ENCODE data around the gene ZBTB9.
"Not testable (repeated sequence)": the region's sequence is repeated elsewhere in the genome, so short reads cannot be mapped to it uniquely, and the experiment has no call there.

The ZBTB9 gene

DNA sequence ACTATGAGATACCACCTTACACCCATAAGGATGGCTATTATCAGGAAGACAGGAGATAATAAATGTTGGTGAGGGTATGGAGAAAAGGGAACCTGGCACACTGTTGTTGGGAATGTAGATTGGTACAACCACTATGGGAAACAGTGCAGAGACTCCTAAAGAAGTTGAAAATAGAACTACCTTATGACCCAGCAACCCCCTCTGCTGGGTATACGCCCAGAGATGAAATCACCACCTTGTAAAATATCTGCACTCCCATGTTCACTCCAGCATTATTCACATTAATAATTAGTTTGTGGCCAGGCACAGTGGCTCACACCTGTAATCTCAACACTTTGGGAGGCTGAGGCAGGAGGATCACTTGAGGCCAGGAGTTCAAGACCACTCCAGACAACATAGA is 26.8 kb downstream of the ZBTB9 start:
- DNase-seq, result no peak

DNA sequence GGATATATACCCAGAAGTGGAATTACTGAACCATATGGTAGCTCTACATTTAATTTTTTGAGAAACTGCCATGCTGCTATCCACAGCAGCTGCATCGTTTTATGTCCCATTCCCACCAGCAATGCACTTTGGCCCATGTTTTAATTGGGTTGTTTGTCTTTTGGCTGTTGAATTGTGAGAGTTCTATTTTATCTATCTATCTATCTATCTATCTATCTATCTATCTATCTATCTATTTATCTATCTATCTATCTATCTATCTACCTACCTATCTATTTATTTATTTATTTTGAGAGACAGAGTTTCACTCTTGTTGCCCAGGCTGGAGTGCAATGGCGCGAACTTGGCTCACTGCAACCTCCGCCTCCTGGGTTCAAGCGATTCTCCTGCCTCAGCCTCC is 28.2 kb downstream of the ZBTB9 start:
- not testable (repeated sequence) for DNase-seq

DNA sequence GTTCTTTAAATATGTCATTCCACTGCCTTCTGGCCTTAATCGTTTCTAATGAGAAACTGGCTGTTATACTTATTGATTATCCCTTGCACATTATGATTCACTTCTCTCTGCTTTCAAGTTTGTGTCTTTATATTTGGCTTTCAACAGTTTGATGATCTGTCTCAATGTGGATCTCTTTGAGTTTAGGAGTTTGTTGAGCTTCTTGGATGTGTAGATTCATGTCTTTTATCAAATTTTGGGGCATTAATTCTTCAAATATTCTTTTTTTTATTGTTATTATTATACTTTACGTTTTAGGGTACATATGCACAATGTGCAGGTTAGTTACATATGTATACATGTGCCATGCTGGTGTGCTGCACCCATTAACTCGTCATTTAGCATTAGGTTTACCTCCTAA is 29.3 kb downstream of the ZBTB9 start:
- DNase-seq, result no peak

DNA sequence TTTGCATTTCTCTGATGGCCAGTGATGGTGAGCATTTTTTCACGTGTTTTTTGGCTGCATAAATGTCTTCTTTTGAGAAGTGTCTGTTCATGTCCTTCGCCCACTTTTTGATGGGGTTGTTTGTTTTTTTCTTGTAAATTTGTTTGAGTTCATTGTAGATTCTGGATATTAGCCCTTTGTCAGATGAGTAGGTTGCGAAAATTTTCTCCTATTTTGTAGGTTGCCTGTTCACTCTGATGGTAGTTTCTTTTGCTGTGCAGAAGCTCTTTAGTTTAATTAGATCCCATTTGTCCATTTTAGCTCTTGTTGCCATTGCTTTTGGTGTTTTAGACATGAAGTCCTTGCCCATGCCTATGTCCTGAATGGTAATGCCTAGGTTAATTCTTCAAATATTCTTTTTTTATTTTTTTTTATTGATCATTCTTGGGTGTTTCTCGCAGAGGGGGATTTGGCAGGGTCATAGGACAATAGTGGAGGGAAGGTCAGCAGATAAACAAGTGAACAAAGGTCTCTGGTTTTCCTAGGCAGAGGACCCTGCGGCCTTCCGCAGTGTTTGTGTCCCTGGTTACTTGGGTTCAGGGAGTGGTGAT is 30.4 kb downstream of the ZBTB9 start:
- not testable (repeated sequence) for DNase-seq

DNA sequence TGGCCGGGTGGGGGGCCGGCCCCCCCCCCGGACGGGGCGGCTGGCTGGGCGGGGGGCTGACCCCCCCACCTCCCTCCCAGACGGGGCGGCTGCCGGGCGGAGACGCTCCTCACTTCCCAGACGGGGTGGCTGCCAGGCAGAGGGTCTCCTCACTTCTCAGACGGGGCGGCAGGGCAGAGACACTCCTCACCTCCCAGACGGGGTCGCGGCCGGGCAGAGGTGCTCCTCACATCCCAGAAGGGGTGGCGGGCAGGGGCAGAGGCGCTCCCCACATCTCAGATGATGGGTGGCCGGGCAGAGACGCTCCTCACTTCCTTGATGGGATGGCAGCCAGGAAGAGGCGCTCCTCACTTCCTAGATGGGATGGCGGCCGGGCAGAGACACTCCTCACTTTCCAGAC is 31.3 kb downstream of the ZBTB9 start:
- not testable (repeated sequence) for DNase-seq

DNA sequence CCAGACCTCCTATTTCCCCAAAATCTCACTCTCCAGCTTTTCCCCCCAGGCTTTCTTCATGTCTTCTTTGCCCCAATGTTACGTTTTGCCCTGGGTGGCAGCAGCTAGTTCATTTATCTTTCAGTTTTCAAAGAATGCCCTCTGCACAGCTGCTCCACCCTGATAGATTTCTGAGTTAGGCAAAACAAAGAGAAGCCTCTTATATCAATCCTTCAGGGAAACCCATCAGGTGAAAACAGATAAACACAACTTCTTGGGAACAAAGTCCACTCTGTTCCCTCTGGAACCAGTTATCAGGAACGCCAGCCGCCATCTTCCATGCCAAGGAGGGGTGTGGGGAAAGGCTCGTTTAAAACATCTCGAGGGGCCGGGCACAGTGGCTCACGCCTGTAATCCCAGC is 34.0 kb downstream of the ZBTB9 start:
- no peak for DNase-seq

DNA sequence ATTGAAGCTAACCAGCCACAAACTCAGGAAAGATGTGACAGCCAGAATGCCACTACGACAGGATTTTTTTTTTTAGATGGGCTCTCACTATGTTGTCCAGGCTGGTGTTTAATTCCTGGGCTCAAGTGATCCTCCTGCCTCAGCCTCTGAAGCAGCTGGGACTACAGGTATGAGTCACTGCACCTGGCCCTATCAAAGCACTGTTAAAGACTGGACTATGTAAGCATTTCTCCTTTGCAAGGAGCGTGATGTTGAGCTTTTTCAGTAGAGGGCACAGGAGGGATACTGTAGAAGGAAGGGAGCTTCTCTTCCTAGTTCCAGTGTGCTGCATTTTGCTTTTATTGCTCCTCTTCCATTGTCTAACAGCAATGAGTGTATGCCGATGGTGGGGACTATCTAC is 35.8 kb downstream of the ZBTB9 start:
- DNase-seq, result no peak

DNA sequence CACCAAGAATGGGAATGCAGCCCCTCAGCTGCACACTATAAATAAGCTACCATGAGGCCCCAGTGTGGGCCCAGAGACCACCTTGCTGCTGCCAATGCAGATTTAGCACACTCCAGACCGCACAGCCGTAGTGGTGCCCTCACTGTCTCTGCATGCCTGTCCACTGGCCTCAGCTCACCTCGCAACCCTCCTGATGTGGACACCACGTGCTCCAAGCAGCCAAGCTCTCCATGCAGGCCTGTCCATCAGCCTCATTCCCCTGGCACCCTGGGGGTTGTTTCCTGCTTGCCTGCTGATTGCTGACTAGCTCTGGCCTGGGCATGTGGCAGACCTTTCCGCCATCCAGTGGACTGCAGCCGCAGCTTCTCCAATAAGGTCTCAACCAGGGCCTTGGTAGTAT is 36.2 kb downstream of the ZBTB9 start:
- DNase-seq, result no peak

DNA sequence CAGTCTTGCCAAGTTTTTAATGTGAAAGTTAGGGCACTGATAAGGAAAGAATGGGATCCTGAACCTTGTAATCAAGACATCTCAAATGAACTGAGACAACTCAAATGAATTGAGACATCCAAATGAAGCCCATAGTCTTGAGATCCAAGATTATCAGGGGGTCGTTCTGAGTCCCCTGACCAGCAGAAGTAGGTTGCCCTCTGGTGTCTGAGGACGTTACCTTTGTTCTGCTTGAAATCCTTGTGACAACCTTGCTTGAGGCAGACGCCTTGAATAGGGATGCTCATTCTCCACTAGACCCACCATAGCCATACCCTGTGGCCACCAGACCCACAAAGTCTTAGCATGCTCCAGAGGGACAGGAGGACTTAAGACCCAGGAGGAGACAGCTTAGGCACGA is 37.7 kb downstream of the ZBTB9 start:
- DNase-seq, result no peak

DNA sequence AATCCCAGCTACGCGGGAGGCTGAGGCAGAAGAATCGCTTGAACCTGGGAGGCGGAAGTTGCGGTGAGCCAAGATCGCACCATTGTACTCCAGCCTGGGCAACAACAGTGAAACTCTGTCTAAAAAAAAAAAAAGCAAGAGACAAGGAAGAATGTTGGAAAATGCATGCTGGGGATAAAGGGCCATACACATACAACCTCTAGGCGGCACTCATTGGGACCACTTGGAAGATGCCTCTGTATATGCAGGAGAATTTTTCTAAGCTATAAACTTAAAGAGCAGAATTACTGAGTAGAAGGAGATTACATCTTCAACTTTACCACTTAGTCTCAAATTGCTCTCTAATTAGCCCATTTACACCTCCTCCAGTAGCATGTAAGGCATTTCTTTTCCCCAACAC is 42.8 kb downstream of the ZBTB9 start:
- DNase-seq, result no peak

DNA sequence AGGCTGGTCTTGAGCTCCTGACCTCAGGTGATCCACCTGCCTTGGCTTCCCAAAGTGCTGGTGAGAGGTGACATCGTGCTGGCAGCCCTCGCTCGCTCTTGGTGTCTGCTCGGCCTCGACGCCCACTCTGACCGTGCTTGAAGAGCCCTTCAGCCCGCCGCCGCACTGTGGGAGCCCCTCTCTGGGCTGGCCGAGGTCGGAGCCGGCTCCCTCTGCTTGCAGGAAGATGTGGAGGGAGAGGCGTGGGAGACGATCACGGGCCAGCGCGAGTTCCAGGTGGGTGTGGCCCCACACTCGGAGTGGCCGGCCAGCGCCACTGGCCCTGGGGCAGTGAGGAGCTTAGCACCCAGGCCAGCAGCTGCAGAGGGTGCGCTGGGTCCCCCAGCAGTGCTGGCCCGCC is 48.1 kb downstream of the ZBTB9 start:
- DNase-seq, result no peak

DNA sequence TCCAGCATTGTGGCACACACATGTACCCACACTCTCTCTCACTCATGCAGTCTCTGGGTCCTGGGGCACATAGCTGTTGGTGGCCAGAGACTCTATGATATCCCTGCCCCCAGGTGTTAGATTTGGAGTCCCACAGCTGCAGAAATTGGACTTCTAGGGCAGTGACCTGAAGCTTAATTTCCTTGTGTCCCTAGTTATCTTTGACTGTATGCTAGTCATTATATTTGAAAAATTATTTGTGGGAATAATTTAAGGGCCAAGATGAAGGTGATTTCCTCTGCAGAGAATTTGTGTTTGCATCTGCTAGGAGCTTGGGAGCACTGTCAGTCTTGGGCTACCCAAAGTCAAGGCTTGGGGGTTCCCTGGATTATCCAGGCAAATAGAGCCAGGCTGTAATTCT is 50.1 kb downstream of the ZBTB9 start:
- no peak for DNase-seq

DNA sequence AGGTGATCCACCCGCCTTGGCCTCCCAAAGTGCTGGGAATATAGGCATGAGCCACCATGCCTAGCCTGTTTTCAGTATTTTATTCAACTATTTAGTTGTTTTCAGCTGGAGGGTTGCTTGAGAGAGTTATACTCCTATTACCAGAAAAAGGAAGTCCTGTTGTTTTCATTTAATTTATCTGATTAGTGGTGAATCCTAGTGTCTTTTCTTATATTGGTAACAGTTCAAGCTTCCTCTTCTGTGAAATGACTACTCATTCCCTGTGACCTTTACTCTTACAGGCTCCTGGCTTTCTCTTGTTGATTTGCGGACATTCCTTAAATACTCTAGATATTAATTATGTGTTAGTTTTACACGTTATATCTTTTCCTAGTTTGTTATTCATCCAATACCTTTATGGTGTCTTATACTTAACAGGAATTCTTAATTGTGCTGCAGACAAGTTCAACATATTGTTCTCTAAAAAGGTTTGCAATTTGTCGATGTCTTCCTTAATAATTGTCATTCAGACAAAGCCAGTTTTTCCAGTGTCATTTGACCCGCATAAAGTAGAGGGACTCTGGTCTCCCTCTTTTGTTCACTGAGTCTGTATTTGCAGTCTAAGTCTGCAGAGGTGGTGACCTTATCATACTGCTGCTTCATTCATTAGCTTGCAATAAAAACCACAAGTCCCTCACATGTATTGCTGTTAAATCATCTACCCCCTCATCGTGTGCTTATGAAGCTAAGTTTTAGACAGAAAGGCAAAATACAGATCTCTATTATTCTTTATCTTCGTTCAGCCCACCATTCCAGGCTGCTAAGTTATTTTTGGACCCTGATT is 51.4 kb downstream of the ZBTB9 start:
- DNase-seq, result no peak

Data from NCI-H748 treated with DMSO at 0.1 percent for 48 hours (cell line).